ENCODE measurements around the gene LSM6. TPM values are rescaled to one million over a fixed set of nuclear protein-coding genes. Genes with fewer than 3 reads are reported as not detected.

Gene LSM6
- total RNA-seq, 1 donor from 2014 or later, result 28.6 TPM

- H3K4me3 Mint-ChIP-seq (ENCODE audit: unreplicated experiment), result no peak overlapping the region
- H3K9me3 Mint-ChIP-seq (ENCODE audit: unreplicated experiment), result peaks cover 8% of the 10 kb centered on the region
- H3K4me1 Mint-ChIP-seq (ENCODE audit: low read depth, unreplicated experiment), result peaks cover 21% of the 10 kb centered on the region
- H3K27me3 Mint-ChIP-seq (ENCODE audit: unreplicated experiment), result peaks cover 5% of the 10 kb centered on the region
- H3K36me3 Mint-ChIP-seq (ENCODE audit: unreplicated experiment), result no peaks in the 10 kb centered on the region
- no peak for TF ChIP-seq CTCF (IDR thresholded peaks at IDR 0.05; ENCODE audit: partially characterized antibody, unreplicated experiment)
- no peak for DNase-seq
- no peak overlapping the region for H3K27ac Mint-ChIP-seq (ENCODE audit: unreplicated experiment)
Measured at GRCh38 chr4:146224326-146224966, 48.9 kb downstream of the LSM6 start.

GRCh38 chr4:146229406-146229805 is 53.9 kb downstream of the LSM6 start:
- no peaks in the 10 kb centered on the region for H3K36me3 Mint-ChIP-seq (ENCODE audit: unreplicated experiment)
- peaks cover 3% of the 10 kb centered on the region for H3K27me3 Mint-ChIP-seq (ENCODE audit: unreplicated experiment)
- TF ChIP-seq CTCF (IDR thresholded peaks at IDR 0.05; ENCODE audit: partially characterized antibody, unreplicated experiment), result no peak
- DNase-seq, result no peak
- no peak overlapping the region for H3K4me3 Mint-ChIP-seq (ENCODE audit: unreplicated experiment)
- peaks cover 3% of the 10 kb centered on the region for H3K4me1 Mint-ChIP-seq (ENCODE audit: low read depth, unreplicated experiment)
- H3K27ac Mint-ChIP-seq (ENCODE audit: unreplicated experiment), result no peak overlapping the region
- peaks cover 3% of the 10 kb centered on the region for H3K9me3 Mint-ChIP-seq (ENCODE audit: unreplicated experiment)

- peaks cover 3% of the 10 kb centered on the region for H3K9me3 Mint-ChIP-seq (ENCODE audit: unreplicated experiment)
- no peak overlapping the region for H3K4me3 Mint-ChIP-seq (ENCODE audit: unreplicated experiment)
- H3K27me3 Mint-ChIP-seq (ENCODE audit: unreplicated experiment), result no peaks in the 10 kb centered on the region
- H3K4me1 Mint-ChIP-seq (ENCODE audit: low read depth, unreplicated experiment), result peaks cover 5% of the 10 kb centered on the region
- no peak overlapping the region for H3K27ac Mint-ChIP-seq (ENCODE audit: unreplicated experiment)
- no peak for DNase-seq
- no peak for TF ChIP-seq CTCF (IDR thresholded peaks at IDR 0.05; ENCODE audit: partially characterized antibody, unreplicated experiment)
- H3K36me3 Mint-ChIP-seq (ENCODE audit: unreplicated experiment), result no peaks in the 10 kb centered on the region
Measured at GRCh38 chr4:146232131-146232722, 56.7 kb downstream of the LSM6 start.

GRCh38 chr4:146235654-146236177 is 60.2 kb downstream of the LSM6 start:
- no peak for TF ChIP-seq CTCF (IDR thresholded peaks at IDR 0.05; ENCODE audit: partially characterized antibody, unreplicated experiment)
- H3K4me3 Mint-ChIP-seq (ENCODE audit: unreplicated experiment), result no peak overlapping the region
- H3K27ac Mint-ChIP-seq (ENCODE audit: unreplicated experiment), result no peak overlapping the region
- peaks cover 10% of the 10 kb centered on the region for H3K4me1 Mint-ChIP-seq (ENCODE audit: low read depth, unreplicated experiment)
- DNase-seq, result no peak
- H3K27me3 Mint-ChIP-seq (ENCODE audit: unreplicated experiment), result peaks cover 3% of the 10 kb centered on the region
- no peaks in the 10 kb centered on the region for H3K36me3 Mint-ChIP-seq (ENCODE audit: unreplicated experiment)
- H3K9me3 Mint-ChIP-seq (ENCODE audit: unreplicated experiment), result peaks cover 3% of the 10 kb centered on the region

- Mint-ChIP-seq H3K27me3 (ENCODE audit: unreplicated experiment) (peaks cover 3% of the 10 kb centered on the region), H3K4me1 (ENCODE audit: low read depth, unreplicated experiment) (peaks cover 10% of the 10 kb centered on the region), H3K9me3 (ENCODE audit: unreplicated experiment) (peaks cover 3% of the 10 kb centered on the region), H3K4me3 (ENCODE audit: unreplicated experiment) (no peak overlapping the region), H3K27ac (ENCODE audit: unreplicated experiment) (no peak overlapping the region), H3K36me3 (ENCODE audit: unreplicated experiment) (no peaks in the 10 kb centered on the region)
- no peak for TF ChIP-seq CTCF (IDR thresholded peaks at IDR 0.05; ENCODE audit: partially characterized antibody, unreplicated experiment)
- DNase-seq, result no peak
Measured at GRCh38 chr4:146236216-146236615, 60.7 kb downstream of the LSM6 start.

Data from glutamatergic neuron (in vitro differentiated cells).